ENCODE data around the gene SSTR3.
"Not testable (repeated sequence)": the region's sequence is repeated elsewhere in the genome, so short reads cannot be mapped to it uniquely, and the experiment has no call there.

Gene SSTR3

GRCh38 chr22:37209140-37209845, 3.0 kb downstream of the SSTR3 start:
- no peak for DNase-seq

GRCh38 chr22:37208401-37209139, 3.7 kb downstream of the SSTR3 start:
- DNase-seq, result no peak

GRCh38 chr22:37207981-37208380, 4.3 kb downstream of the SSTR3 start:
- DNase-seq, result no peak

GRCh38 chr22:37206841-37207821, 5.1 kb downstream of the SSTR3 start:
- DNase-seq, result no peak

- DNase-seq, result no peak
These were observed 6.0 kb downstream of the SSTR3 start for GRCh38 chr22:37206118-37206840.

GRCh38 chr22:37205046-37205445, 7.2 kb downstream of the SSTR3 start:
- no peak for DNase-seq

GRCh38 chr22:37204045-37204655, 8.1 kb downstream of the SSTR3 start:
- DNase-seq, result no peak

- no peak for DNase-seq
These were observed 8.8 kb downstream of the SSTR3 start for GRCh38 chr22:37203354-37204044.

GRCh38 chr22:37202716-37203115, 9.6 kb downstream of the SSTR3 start:
- DNase-seq, result no peak

- no peak for DNase-seq
These were observed 10.2 kb downstream of the SSTR3 start for GRCh38 chr22:37202001-37202555.

GRCh38 chr22:37201443-37201820, 10.8 kb downstream of the SSTR3 start:
- not testable (repeated sequence) for DNase-seq

GRCh38 chr22:37199760-37200108, 12.5 kb downstream of the SSTR3 start:
- DNase-seq, result peak; percentile 36

- DNase-seq, result peak; percentile 96
These were observed 13.0 kb downstream of the SSTR3 start for GRCh38 chr22:37199103-37199759.

- peak; percentile 56 for DNase-seq
These were observed 13.8 kb downstream of the SSTR3 start for GRCh38 chr22:37198258-37199102.

GRCh38 chr22:37197451-37198257, 14.6 kb downstream of the SSTR3 start:
- no peak for DNase-seq

- DNase-seq, result no peak
These were observed 15.5 kb downstream of the SSTR3 start for GRCh38 chr22:37196539-37197450.

GRCh38 chr22:37195921-37196320, 16.4 kb downstream of the SSTR3 start:
- no peak for DNase-seq

GRCh38 chr22:37194750-37195149, 17.5 kb downstream of the SSTR3 start:
- DNase-seq, result no peak

Data from NCI-H1105 (cell line).